Left kidney (tissue), 8 donors: Measurements from ENCODE around the gene CEP89. TPM values are rescaled to one million over a fixed set of nuclear protein-coding genes. Genes with fewer than 3 reads are reported as not detected.
A peak's percentile ranks its signal among the peaks of the same experiment; 100 is the strongest.
"Not testable (repeated sequence)": the region's sequence is repeated elsewhere in the genome, so short reads cannot be mapped to it uniquely, and the experiment has no call there.

Experiments used
- DNase-seq: peaks from one replicate; pipeline ENCODE4 v3.0.0-alpha.2; 2013
- long read RNA-seq, 8 donors: transcript quantifications; one replicate each; lab custom pipeline, GENCODE V29; 2026
- polyA plus RNA-seq: library from polyadenylated mRNA; unstranded; fragments of 120-200 nt; gene quantifications from one replicate; pipeline ENCODE4 v1.2.1, GENCODE V29; 2013; ENCODE audit not compliant: insufficient read length

Gene CEP89
- 38.3 TPM for polyA plus RNA-seq
- long read RNA-seq, donor 1, full-length matches to known transcripts = 9 of 15 reads
- long read RNA-seq, donor 1, partial matches to known transcripts = 6 of 15 reads
- long read RNA-seq, donor 1, other reads (novel, unspliced or antisense) = 0 of 15 reads
- long read RNA-seq, donor 2, transcript CEP89-207 (2 exons, 2,903 nt) = major isoform, 10 of 10 reads
- long read RNA-seq, donor 2, partial matches to known transcripts = 0 of 10 reads
- long read RNA-seq, donor 2, other reads (novel, unspliced or antisense) = 0 of 10 reads
- long read RNA-seq, donor 3, partial matches to known transcripts = 0 of 3 reads
- long read RNA-seq, donor 3, other reads (novel, unspliced or antisense) = 0 of 3 reads
- long read RNA-seq, donor 4 = 0 reads
- long read RNA-seq, donor 5, full-length matches to known transcripts = 10 of 16 reads
- long read RNA-seq, donor 5, partial matches to known transcripts = 6 of 16 reads
- long read RNA-seq, donor 5, other reads (novel, unspliced or antisense) = 0 of 16 reads
- long read RNA-seq, donor 6, transcript CEP89-207 (2 exons, 2,903 nt) = major isoform, 11 of 11 reads
- long read RNA-seq, donor 6, partial matches to known transcripts = 0 of 11 reads
- long read RNA-seq, donor 6, other reads (novel, unspliced or antisense) = 0 of 11 reads
- long read RNA-seq, donor 7, transcript CEP89-207 (2 exons, 2,903 nt) = major isoform, 17 of 24 reads
- long read RNA-seq, donor 7, partial matches to known transcripts = 7 of 24 reads
- long read RNA-seq, donor 7, other reads (novel, unspliced or antisense) = 0 of 24 reads
- long read RNA-seq, donor 8, partial matches to known transcripts = 0 of 3 reads
- long read RNA-seq, donor 8, other reads (novel, unspliced or antisense) = 0 of 3 reads

- peak; percentile 100 for DNase-seq
Observed at GRCh38 chr19:32971715-32972540, at the start of gene CEP89, which contains the start of gene FAAP24. TSS of gene CEP89 (minus strand) at chr19:32971958. CDS start at chr19:32971874, 84 bp downstream. TSS of gene FAAP24 (plus strand) at chr19:32972242. CDS start at chr19:32973197, 955 bp downstream.

- not testable (repeated sequence) for DNase-seq
Observed at GRCh38 chr19:33010891-33011290, 39.1 kb upstream of the CEP89 start.

GRCh38 chr19:33008738-33009137, 37.0 kb upstream of the CEP89 start:
- no peak for DNase-seq

- peak; percentile 32 for DNase-seq
Observed at GRCh38 chr19:33005440-33005839, 33.7 kb upstream of the CEP89 start.

- DNase-seq = not testable (repeated sequence)
Observed at GRCh38 chr19:33003424-33004024, 31.8 kb upstream of the CEP89 start.

- not testable (repeated sequence) for DNase-seq
Observed at GRCh38 chr19:33002126-33002865, 30.5 kb upstream of the CEP89 start.

GRCh38 chr19:33000910-33001309, 29.2 kb upstream of the CEP89 start:
- no peak for DNase-seq

- no peak for DNase-seq
Observed at GRCh38 chr19:33000510-33000909, 28.8 kb upstream of the CEP89 start.

GRCh38 chr19:32998722-32999121, 27.0 kb upstream of the CEP89 start:
- DNase-seq = no peak

- DNase-seq = no peak
Observed at GRCh38 chr19:32997716-32998355, 26.1 kb upstream of the CEP89 start.

GRCh38 chr19:32997061-32997464, 25.3 kb upstream of the CEP89 start:
- not testable (repeated sequence) for DNase-seq

GRCh38 chr19:32995966-32996365, 24.2 kb upstream of the CEP89 start:
- DNase-seq = not testable (repeated sequence)

GRCh38 chr19:32988724-32989123, 17.0 kb upstream of the CEP89 start:
- DNase-seq = no peak

- DNase-seq = not testable (repeated sequence)
Observed at GRCh38 chr19:32988254-32988653, 16.5 kb upstream of the CEP89 start.

- not testable (repeated sequence) for DNase-seq
Observed at GRCh38 chr19:32982488-32982887, 10.7 kb upstream of the CEP89 start.

- not testable (repeated sequence) for DNase-seq
Observed at GRCh38 chr19:32979807-32980206, 8.0 kb upstream of the CEP89 start.

GRCh38 chr19:32977813-32978212, 6.1 kb upstream of the CEP89 start:
- not testable (repeated sequence) for DNase-seq

- no peak for DNase-seq
Observed at GRCh38 chr19:32977280-32977679, 5.5 kb upstream of the CEP89 start.

- DNase-seq = peak; percentile 61
Observed at GRCh38 chr19:32976223-32976805, 4.6 kb upstream of the CEP89 start.
